H1 (cell line): ENCODE measurements around the gene SP1.

Experiments used
- ASH2L ChIP-seq: fragments of 200-600, 300-600 bp; sonication (generic); IDR thresholded peaks from one replicate; pipeline ENCODE4 v1.7.1; 2017; ENCODE audit warnings: low read length
- ATF3 ChIP-seq: IDR thresholded peaks from 2 replicates; pipeline ENCODE4 v1.6.1; 2011; ENCODE audit warnings: low read depth, mild to moderate bottlenecking, low read length; ENCODE audit not compliant: insufficient read depth
- BCL11A ChIP-seq, 2 experiments: IDR thresholded peaks; one replicate each; pipeline ENCODE4 v1.6.1; 2011; ENCODE audit warnings: low read depth in 2 of 2, low read length in 2 of 2, mild to moderate bottlenecking in 2 of 2
- CBX8 ChIP-seq: fragments of 300-800, 300-1000 bp; sonication (generic); IDR thresholded peaks from 2 replicates; pipeline ENCODE4 v1.7.1; 2016; ENCODE audit warnings: low read depth, low read length, borderline replicate concordance
- CTCF ChIP-seq, 3 experiments: IDR thresholded peaks; 1 replicate in 2 of 3; 2 replicates in 1 of 3; pipeline versions ENCODE4 v1.5.1 to v1.6.1; 2011; ENCODE audit warnings: low read length in 3 of 3, mild to moderate bottlenecking in 3 of 3, inconsistent platforms in 2 of 3, low read depth in 1 of 3, moderate library complexity in 1 of 3; ENCODE audit not compliant: insufficient read depth in 1 of 3; ENCODE audit errors: control extremely low read depth in 1 of 3
- EP300 ChIP-seq, 2 experiments: IDR thresholded peaks; 1 replicate in 1 of 2; 2 replicates in 1 of 2; pipeline ENCODE4 v1.6.1; 2011 to 2012; ENCODE audit warnings: low read depth in 2 of 2, low read length in 2 of 2, mild to moderate bottlenecking in 2 of 2, borderline replicate concordance in 1 of 2, inconsistent platforms in 1 of 2, moderate library complexity in 1 of 2
- EZH2 ChIP-seq: fragments of 200-600 bp; sonication (generic); IDR thresholded peaks from 2 replicates; pipeline ENCODE4 v1.7.1; 2012; ENCODE audit warnings: low read depth, mild to moderate bottlenecking, moderate library complexity, low read length, inconsistent platforms; ENCODE audit not compliant: severe bottlenecking
- JUN ChIP-seq: IDR thresholded peaks from 2 replicates; pipeline ENCODE4 v1.6.1; 2011; ENCODE audit warnings: low read depth, mild to moderate bottlenecking, improper control_type of control experiment, low read length
- POLR2A ChIP-seq, 2 experiments: IDR thresholded peaks; 1 replicate in 1 of 2; 2 replicates in 1 of 2; pipeline ENCODE4 v1.6.1; 2011; ENCODE audit warnings: low read depth in 2 of 2, low read length in 2 of 2, mild to moderate bottlenecking in 2 of 2; ENCODE audit errors: control extremely low read depth in 1 of 2
- POLR2AphosphoS5 ChIP-seq: IDR thresholded peaks from 2 replicates; pipeline ENCODE4 v1.6.1; 2011; ENCODE audit warnings: low read depth, low read length
- SIN3A ChIP-seq, 2 experiments: IDR thresholded peaks in 1 of 2; conservative IDR thresholded peaks in 1 of 2; 2 replicates each; pipeline ENCODE4 v1.6.1; 2011 to 2012; ENCODE audit warnings: low read length in 2 of 2, improper control_type of control experiment in 1 of 2, low read depth in 1 of 2, mild to moderate bottlenecking in 1 of 2
- TAF1 ChIP-seq: IDR thresholded peaks from 2 replicates; pipeline ENCODE4 v1.6.1; 2011; ENCODE audit warnings: mild to moderate bottlenecking, low read depth, low read length
- USF2 ChIP-seq: IDR thresholded peaks from 2 replicates; pipeline ENCODE4 v1.6.1; 2011; ENCODE audit warnings: low read length, improper control_type of control experiment

GRCh38 chr12:53441040-53441833 lies 61.3 kb downstream of the SP1 start, which contains the start of gene PRR13:
- TF ChIP-seq TAF1 (peak; percentile 79), POLR2AphosphoS5 (peak; percentile 81), EP300 (IDR thresholded peaks at IDR 0.05; ENCODE audit: borderline replicate concordance in 1 of 2, low read depth in 2 of 2, low read length in 2 of 2) (no peak), ATF3 (no peak), POLR2A (IDR thresholded peaks at IDR 0.05; ENCODE audit: control extremely low read depth in 1 of 2, low read depth in 2 of 2, low read length in 2 of 2) (peak; percentile 77 to 91), CBX8 (no peak), CTCF (IDR thresholded peaks at IDR 0.05; ENCODE audit: control extremely low read depth in 1 of 3, insufficient read depth in 1 of 3, low read depth in 1 of 3, low read length in 3 of 3) (no peak), JUN (no peak), EZH2 (no peak), ASH2L (no peak), USF2 (no peak), BCL11A (IDR thresholded peaks at IDR 0.05; ENCODE audit: low read depth in 2 of 2, low read length in 2 of 2) (no peak), SIN3A (conservative IDR thresholded peaks at IDR 0.05 in 1 of 2, IDR thresholded peaks at IDR 0.05 in 1 of 2; ENCODE audit: low read depth in 1 of 2, low read length in 2 of 2) (no peak; a peak in 1 of 4 replicates)
